ENCODE data around the gene SLC6A2. TPM values are rescaled to one million over a fixed set of nuclear protein-coding genes. Genes with fewer than 3 reads are reported as not detected.
"Not testable (repeated sequence)": the region's sequence is repeated elsewhere in the genome, so short reads cannot be mapped to it uniquely, and the experiment has no call there.

SLC6A2 gene
- total RNA-seq, 1 donor from 2014 or later = 0.64 TPM

- DNase-seq (ENCODE audit: low spot score) = no peak
These were observed 54.0 kb downstream of the SLC6A2 start for GRCh38 chr16:55709801-55710200.

- no peak for DNase-seq (ENCODE audit: low spot score)
These were observed 54.7 kb downstream of the SLC6A2 start for GRCh38 chr16:55710466-55710865.

DNA sequence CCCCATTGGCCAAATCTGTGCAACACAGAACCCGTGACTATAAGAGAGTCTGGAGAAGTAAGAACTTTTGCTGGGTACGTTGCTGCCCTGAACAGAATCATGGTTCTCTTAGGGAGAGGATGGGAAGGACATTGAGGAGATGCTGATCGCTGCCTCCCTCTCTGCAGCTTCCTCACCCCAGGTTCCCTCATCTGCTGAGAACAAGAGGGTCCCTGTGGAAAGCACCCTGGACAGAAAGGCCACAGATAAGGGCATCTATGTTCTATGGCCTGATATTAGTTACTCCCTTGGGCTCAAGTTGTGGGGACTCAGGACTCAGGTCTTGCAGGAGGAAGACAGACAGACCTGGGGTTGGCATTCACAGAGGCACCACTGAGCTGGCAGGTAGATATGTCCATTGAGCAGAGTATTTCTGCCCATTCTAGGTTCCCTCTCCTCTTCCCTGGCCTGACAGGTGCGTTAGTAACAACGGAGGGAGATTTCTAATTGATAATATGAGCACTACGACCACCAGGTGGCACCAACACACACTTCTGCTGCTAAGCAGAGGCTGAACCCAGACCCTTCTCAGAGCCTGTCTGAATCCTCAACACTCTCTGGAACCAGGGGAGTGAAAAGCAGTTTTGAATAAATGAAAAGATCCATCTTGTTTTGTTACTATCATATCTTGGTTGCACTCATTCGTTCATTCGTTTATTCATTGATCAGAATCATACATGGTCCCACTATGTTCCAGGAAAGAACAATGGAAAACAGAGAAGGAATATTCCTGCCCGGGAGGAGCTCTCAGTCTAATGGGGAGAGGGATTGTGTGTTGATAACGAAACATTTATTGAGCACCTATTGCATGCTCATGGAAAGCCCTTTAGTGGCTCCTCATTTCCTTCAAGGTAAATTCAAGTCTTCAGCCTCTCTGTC is 56.4 kb downstream of the SLC6A2 start:
- no peak for DNase-seq (ENCODE audit: low spot score)

- DNase-seq (ENCODE audit: low spot score) = no peak
These were observed 57.3 kb downstream of the SLC6A2 start for GRCh38 chr16:55713103-55713502.

GRCh38 chr16:55717326-55717725 is 61.5 kb downstream of the SLC6A2 start:
- no peak for DNase-seq (ENCODE audit: low spot score)

GRCh38 chr16:55725055-55725777 is 69.4 kb downstream of the SLC6A2 start:
- DNase-seq (ENCODE audit: low spot score) = no peak

DNA sequence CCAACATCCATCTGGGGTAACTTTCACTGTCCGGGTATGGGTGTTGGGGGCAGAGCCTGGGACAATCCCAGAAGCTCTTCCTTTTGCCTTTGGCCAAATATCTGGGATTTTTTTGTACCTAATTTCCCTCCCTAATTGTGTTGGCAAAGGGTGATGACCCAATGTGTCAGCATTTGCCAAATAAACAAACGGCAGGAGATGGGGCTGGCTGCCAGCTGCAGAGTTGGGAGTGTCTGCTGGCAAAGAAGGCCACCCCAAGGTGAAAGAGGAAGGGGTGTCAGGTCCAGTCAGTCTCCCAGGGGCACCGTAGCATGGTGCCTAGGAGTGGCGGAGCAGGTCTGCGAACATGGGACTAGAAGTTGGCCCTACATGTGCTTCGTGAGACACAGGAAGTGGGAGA is 73.0 kb downstream of the SLC6A2 start:
- no peak for DNase-seq (ENCODE audit: low spot score)

DNA sequence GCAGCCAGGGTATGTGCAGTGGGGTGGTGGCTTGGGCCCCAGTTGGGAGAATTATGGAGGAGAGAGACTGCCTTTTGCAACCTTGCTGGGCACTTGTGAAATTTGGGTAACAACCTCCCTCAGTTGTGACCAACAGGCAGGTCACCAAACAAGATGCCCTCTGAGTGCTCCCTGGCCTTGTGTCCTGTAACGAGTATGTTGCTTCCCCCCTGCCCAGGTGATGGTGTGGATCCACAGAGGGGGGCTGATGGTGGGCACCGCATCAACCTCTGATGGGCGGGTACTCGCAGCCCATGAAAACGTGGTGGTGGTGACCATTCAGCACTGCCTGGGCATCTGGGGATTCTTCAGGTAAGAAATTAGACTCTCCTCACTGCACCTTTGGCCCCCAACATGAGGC is 74.3 kb downstream of the SLC6A2 start:
- DNase-seq (ENCODE audit: low spot score) = no peak

- DNase-seq (ENCODE audit: low spot score) = no peak
These were observed 76.7 kb downstream of the SLC6A2 start for GRCh38 chr16:55732496-55732895.

DNA sequence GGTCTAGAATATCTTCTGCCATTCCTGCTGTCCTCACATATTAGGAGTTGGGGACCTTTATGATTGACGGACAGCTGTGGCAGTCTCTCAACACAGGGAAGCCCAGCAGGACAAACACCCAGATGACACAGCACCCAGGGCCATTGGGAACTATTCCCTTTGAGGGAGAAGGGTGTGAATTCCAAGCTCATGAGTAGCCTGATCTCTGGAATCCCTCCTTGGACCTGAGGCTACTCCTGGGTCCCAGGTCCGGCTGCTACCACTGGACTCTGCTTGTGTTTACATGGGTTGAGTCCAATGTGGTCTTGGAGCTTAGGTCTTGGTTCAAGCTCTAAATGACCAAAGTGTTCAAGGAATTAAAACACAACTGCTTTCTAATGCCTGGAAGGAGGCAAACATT is 78.9 kb downstream of the SLC6A2 start:
- no peak for DNase-seq (ENCODE audit: low spot score)

DNA sequence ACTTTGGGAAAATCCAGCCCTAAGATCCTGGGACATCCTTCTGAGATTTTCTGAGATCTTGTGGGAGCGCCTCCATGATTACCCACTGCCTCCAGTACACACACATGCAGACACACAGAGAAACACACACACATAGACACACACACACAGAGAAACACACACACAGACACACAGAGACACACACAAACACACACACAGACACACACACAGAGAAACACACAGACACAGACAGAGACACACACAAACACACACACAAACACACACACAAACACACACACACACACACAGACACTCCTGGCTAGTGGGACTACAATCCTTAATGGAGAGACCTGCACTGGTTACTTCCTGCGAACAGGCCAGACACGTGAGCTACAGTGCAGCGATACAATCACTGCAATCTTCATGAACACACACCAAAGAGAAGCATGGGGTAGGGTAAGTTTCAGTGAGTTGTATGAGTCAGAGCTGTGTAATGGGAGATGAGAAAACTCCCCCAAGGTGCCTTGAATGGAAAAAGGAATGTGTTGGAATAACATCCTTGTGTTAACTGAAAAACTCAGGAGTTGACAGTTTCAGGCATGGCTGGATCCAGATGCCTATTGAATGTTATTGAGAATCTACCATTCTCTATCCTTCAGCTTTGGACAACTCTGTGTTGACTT is 79.5 kb downstream of the SLC6A2 start:
- no peak for DNase-seq (ENCODE audit: low spot score)

GRCh38 chr16:55736671-55737070 is 80.9 kb downstream of the SLC6A2 start:
- DNase-seq (ENCODE audit: low spot score) = no peak

- no peak for DNase-seq (ENCODE audit: low spot score)
These were observed 81.5 kb downstream of the SLC6A2 start for GRCh38 chr16:55737318-55737717.

DNA sequence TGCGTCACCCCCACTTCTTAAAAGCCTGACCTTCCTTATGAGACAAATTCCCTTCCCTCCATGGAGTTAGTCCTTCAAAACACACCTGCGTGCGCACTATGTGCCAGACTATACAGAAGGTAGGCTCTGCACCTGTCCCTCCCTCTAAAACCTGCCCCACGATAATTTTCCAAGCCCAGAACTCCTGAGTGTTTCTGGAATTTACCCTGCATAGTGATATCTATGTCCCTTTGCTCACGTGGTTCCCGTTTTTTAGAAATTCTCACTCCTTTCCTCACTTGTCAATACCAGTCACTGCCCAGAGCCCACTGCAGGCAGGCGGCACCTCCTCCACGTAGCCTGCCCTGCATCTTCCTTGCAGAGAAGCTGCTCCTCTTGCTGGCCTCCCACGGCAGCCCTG is 82.2 kb downstream of the SLC6A2 start:
- no peak for DNase-seq (ENCODE audit: low spot score)

DNA sequence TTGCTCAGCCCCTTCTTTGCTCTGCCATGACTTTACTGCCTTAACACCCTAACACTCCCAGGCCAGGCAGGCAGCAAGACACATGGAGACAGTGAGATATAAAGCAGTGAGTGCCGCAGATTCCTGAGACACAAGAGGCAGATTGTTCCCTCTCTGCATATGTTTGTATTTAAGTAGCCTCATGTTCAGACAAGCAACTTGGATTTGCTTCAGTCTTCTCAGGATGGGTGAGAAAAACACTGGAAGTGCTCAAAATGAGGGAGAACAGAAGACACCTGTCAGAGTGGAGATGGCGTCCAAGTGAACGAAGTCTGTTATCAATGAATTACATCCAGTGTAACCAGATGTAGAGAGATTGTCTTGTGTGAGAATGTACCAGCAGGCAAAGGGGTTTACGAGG is 90.3 kb downstream of the SLC6A2 start:
- no peak for DNase-seq (ENCODE audit: low spot score)

GRCh38 chr16:55747785-55748184 is 92.0 kb downstream of the SLC6A2 start:
- DNase-seq (ENCODE audit: low spot score) = no peak

- not testable (repeated sequence) for DNase-seq (ENCODE audit: low spot score)
These were observed 96.8 kb downstream of the SLC6A2 start for GRCh38 chr16:55752465-55753144.

GRCh38 chr16:55753145-55753631 is 97.4 kb downstream of the SLC6A2 start:
- not testable (repeated sequence) for DNase-seq (ENCODE audit: low spot score)
